Activated CD4-positive, alpha-beta T cell treated with anti-CD3 and anti-CD28 coated beads, Interleukin-2, amount 50 U/mL, for 4 hours (primary cell): ENCODE results near the gene DNAAF2.

Source experiments
- DNase-seq, 2 experiments: peaks; one replicate each; pipeline ENCODE4 v3.0.0-alpha.2; 2020

DNAAF2 gene

DNA sequence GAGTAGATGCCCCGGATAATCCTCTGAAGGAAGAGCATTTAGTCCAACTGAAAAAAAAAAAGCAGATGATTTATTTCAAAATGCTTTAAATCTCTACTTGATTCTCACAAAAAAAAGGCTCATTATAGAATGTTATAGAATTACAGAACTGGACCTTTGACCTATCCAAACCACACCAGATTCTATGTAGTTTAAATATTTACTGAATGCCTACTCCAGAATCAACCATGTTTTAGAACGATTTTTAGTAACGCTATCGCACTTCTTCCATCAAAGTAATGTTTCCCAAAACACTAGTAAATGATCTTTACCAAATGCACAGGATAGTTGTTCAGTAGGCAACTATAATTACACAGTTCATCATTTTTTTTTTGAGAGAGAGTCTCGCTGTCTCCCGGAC is 51.4 kb downstream of the DNAAF2 start:
- no peak for DNase-seq

DNA sequence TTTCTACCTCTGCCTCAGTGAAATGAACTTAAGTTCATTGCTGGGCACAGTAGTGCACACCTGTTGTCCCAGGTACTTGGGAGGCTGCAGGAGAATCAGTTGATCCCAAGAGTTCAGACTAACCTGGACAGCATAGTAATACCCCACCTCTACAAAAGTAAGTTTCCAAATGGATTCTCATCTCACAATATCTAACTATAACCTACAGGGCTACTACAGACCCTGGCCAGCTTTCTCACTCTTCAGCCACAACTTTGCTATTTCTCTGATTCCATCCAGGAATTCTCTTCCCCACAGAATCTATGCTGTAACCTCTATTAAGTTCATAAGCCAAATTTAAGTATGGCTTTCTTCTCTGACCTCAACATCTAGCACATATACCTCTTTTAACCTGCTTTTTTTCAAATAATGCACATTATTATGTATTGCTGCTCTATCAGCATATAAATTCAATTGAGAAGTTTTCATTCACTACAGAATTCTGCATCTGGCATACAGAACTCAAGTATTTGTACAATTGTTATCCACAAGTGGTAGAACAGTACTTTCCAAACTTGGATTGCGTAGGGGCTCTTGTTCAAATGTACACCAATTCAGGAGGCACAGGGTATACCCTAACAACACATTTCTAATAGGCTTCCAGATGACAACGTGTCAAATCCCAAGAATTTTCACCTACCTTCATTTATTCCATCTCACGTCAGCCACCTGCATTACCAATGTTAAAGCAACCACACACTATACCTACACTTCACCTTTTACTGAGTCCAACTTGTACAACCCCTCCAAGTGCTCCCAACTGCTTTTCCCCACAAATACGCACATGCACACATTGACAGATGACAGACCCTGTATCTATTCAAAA is 52.7 kb downstream of the DNAAF2 start:
- no peak for DNase-seq

DNA sequence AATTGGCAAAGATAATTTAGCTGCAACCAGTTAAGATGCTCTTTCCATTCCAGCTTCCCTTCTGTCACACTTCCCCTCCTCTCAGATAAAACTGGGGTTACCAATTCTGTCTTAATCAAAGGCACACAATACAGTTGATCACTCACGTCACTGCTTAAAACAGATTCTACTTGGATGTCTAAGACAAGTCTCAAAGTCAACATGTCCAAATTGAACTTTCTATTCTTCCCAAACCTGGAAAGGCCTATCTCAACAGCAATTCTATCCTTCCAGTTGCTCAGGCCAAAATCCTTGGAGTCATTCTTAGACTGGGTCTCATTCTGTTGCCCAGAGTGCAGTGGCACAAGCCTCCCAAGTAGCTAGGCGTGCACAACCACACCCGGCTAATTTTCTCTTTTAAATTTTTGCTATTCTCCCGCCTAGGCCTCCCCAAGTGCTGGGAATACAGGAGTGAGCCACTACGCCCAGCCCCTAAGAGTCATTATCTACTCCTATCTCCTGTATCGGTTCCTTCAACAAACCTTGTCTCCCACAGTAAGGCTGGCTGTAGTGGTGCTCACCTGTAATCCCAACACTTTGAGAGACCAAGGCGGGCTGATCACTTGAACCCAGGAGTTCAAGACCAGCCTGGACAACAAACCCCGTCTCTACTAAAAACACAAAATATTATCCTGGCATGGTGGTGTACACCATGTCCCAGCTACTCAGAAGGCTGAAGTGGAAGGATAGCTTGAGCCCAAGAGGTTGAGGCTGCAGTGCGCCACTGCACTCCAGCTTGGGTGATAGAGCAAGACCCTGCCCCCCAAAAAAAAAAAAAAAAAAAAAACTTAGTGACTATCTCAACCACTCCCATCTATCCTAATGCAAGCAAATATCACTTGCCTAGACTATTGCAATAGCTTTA is 53.6 kb downstream of the DNAAF2 start:
- no peak for DNase-seq

DNA sequence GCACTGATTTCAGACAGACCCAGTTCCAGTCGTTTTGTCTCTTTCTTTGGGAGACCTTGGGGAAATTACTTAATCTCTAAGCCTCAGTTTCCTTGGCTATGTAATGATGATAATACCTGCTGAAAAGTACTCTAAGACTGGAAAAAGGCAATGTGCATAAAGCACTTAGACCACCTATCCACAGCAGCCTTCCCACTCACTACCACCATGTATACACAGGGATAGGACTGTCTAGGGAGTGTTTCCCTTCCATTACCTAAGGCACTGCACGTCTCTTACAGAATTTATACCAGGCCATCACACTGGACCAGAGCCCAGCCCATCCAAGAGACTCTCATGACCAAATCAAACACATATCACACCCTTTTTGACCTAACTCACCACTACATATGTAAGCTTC is 55.2 kb downstream of the DNAAF2 start:
- DNase-seq, result no peak

DNA sequence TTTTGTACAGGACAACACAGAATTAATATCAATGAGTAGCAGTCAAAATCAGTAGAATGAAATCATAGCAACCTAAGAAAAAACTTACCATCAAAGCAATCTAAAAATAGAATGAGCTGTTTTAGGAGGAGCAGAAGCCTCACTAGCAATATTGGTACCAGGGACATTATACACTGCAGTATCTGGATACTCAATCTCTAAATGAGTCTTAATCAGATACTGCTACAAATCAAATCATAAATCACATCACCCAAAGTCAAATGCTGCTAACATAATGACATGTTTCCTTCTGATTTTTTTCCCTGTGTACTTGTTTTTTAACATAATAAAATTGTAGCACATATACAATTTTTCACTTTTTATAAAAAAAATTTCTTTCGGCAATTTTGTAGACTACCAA is 56.9 kb downstream of the DNAAF2 start:
- DNase-seq, result no peak
